ENCODE results near the gene FBXO42. TPM values are rescaled to one million over a fixed set of nuclear protein-coding genes. Genes with fewer than 3 reads are reported as not detected.

The FBXO42 gene
- total and polyA plus RNA-seq, 2 experiments from 2014 or later: 6.0 to 20.7 TPM

GRCh38 chr1:16324456-16324890 lies 27.8 kb downstream of the FBXO42 start:
- H3K4me3 Mint-ChIP-seq: no peak overlapping the region
- H3K79me2 ChIP-seq (replicated peaks; ENCODE audit: insufficient read depth): peaks cover 82% of the 10 kb centered on the region
- no peak overlapping the region for H3K27ac Mint-ChIP-seq
- TF ChIP-seq ZNF114 (CRISPR knock-in tag; IDR thresholded peaks at IDR 0.05): no peak
- TF ChIP-seq, protein P1, sequence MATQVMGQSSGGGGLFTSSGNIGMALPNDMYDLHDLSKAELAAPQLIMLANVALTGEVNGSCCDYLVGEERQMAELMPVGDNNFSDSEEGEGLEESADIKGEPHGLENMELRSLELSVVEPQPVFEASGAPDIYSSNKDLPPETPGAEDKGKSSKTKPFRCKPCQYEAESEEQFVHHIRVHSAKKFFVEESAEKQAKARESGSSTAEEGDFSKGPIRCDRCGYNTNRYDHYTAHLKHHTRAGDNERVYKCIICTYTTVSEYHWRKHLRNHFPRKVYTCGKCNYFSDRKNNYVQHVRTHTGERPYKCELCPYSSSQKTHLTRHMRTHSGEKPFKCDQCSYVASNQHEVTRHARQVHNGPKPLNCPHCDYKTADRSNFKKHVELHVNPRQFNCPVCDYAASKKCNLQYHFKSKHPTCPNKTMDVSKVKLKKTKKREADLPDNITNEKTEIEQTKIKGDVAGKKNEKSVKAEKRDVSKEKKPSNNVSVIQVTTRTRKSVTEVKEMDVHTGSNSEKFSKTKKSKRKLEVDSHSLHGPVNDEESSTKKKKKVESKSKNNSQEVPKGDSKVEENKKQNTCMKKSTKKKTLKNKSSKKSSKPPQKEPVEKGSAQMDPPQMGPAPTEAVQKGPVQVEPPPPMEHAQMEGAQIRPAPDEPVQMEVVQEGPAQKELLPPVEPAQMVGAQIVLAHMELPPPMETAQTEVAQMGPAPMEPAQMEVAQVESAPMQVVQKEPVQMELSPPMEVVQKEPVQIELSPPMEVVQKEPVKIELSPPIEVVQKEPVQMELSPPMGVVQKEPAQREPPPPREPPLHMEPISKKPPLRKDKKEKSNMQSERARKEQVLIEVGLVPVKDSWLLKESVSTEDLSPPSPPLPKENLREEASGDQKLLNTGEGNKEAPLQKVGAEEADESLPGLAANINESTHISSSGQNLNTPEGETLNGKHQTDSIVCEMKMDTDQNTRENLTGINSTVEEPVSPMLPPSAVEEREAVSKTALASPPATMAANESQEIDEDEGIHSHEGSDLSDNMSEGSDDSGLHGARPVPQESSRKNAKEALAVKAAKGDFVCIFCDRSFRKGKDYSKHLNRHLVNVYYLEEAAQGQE (IDR thresholded peaks at IDR 0.05; ENCODE audit: unreplicated experiment): no peak
- TF ChIP-seq, protein P2, sequence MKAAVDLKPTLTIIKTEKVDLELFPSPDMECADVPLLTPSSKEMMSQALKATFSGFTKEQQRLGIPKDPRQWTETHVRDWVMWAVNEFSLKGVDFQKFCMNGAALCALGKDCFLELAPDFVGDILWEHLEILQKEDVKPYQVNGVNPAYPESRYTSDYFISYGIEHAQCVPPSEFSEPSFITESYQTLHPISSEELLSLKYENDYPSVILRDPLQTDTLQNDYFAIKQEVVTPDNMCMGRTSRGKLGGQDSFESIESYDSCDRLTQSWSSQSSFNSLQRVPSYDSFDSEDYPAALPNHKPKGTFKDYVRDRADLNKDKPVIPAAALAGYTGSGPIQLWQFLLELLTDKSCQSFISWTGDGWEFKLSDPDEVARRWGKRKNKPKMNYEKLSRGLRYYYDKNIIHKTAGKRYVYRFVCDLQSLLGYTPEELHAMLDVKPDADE (IDR thresholded peaks at IDR 0.05): no peak
- TF ChIP-seq EZH2 (IDR thresholded peaks at IDR 0.05; ENCODE audit: low read depth, unreplicated experiment): no peak
- no peak for TF ChIP-seq EZH2phosphoT487 (IDR thresholded peaks at IDR 0.05; ENCODE audit: unreplicated experiment)
- TF ChIP-seq, protein P3, sequence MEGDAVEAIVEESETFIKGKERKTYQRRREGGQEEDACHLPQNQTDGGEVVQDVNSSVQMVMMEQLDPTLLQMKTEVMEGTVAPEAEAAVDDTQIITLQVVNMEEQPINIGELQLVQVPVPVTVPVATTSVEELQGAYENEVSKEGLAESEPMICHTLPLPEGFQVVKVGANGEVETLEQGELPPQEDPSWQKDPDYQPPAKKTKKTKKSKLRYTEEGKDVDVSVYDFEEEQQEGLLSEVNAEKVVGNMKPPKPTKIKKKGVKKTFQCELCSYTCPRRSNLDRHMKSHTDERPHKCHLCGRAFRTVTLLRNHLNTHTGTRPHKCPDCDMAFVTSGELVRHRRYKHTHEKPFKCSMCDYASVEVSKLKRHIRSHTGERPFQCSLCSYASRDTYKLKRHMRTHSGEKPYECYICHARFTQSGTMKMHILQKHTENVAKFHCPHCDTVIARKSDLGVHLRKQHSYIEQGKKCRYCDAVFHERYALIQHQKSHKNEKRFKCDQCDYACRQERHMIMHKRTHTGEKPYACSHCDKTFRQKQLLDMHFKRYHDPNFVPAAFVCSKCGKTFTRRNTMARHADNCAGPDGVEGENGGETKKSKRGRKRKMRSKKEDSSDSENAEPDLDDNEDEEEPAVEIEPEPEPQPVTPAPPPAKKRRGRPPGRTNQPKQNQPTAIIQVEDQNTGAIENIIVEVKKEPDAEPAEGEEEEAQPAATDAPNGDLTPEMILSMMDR (conservative IDR thresholded peaks at IDR 0.05; ENCODE audit: low read depth in 2 of 2): no peak
- TF ChIP-seq CREB1 (CRISPR knock-in tag; IDR thresholded peaks at IDR 0.05; ENCODE audit: low read depth): no peak
- TF ChIP-seq ZNF331 (CRISPR knock-in tag; IDR thresholded peaks at IDR 0.05; ENCODE audit: low read depth): no peak
- no peak for TF ChIP-seq STAT1 (IDR thresholded peaks at IDR 0.05; ENCODE audit: unreplicated experiment)
- no peak for TF ChIP-seq POLR2AphosphoS5 (IDR thresholded peaks at IDR 0.05; ENCODE audit: low read depth)
- TF ChIP-seq, protein P4, sequence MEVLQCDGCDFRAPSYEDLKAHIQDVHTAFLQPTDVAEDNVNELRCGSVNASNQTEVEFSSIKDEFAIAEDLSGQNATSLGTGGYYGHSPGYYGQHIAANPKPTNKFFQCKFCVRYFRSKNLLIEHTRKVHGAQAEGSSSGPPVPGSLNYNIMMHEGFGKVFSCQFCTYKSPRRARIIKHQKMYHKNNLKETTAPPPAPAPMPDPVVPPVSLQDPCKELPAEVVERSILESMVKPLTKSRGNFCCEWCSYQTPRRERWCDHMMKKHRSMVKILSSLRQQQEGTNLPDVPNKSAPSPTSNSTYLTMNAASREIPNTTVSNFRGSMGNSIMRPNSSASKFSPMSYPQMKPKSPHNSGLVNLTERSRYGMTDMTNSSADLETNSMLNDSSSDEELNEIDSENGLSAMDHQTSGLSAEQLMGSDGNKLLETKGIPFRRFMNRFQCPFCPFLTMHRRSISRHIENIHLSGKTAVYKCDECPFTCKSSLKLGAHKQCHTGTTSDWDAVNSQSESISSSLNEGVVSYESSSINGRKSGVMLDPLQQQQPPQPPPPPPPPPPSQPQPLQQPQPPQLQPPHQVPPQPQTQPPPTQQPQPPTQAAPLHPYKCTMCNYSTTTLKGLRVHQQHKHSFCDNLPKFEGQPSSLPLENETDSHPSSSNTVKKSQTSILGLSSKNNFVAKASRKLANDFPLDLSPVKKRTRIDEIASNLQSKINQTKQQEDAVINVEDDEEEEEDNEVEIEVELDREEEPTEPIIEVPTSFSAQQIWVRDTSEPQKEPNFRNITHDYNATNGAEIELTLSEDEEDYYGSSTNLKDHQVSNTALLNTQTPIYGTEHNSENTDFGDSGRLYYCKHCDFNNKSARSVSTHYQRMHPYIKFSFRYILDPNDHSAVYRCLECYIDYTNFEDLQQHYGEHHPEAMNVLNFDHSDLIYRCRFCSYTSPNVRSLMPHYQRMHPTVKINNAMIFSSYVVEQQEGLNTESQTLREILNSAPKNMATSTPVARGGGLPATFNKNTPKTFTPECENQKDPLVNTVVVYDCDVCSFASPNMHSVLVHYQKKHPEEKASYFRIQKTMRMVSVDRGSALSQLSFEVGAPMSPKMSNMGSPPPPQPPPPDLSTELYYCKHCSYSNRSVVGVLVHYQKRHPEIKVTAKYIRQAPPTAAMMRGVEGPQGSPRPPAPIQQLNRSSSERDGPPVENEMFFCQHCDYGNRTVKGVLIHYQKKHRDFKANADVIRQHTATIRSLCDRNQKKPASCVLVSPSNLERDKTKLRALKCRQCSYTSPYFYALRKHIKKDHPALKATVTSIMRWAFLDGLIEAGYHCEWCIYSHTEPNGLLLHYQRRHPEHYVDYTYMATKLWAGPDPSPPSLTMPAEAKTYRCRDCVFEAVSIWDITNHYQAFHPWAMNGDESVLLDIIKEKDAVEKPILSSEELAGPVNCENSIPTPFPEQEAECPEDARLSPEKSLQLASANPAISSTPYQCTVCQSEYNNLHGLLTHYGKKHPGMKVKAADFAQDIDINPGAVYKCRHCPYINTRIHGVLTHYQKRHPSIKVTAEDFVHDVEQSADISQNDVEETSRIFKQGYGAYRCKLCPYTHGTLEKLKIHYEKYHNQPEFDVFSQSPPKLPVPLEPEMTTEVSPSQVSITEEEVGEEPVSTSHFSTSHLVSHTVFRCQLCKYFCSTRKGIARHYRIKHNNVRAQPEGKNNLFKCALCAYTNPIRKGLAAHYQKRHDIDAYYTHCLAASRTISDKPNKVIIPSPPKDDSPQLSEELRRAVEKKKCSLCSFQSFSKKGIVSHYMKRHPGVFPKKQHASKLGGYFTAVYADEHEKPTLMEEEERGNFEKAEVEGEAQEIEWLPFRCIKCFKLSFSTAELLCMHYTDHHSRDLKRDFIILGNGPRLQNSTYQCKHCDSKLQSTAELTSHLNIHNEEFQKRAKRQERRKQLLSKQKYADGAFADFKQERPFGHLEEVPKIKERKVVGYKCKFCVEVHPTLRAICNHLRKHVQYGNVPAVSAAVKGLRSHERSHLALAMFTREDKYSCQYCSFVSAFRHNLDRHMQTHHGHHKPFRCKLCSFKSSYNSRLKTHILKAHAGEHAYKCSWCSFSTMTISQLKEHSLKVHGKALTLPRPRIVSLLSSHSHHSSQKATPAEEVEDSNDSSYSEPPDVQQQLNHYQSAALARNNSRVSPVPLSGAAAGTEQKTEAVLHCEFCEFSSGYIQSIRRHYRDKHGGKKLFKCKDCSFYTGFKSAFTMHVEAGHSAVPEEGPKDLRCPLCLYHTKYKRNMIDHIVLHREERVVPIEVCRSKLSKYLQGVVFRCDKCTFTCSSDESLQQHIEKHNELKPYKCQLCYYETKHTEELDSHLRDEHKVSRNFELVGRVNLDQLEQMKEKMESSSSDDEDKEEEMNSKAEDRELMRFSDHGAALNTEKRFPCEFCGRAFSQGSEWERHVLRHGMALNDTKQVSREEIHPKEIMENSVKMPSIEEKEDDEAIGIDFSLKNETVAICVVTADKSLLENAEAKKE (CRISPR knock-in tag; IDR thresholded peaks at IDR 0.05): no peak
- TF ChIP-seq JUNB (IDR thresholded peaks at IDR 0.05; ENCODE audit: unreplicated experiment): no peak
- TF ChIP-seq NANOG (IDR thresholded peaks at IDR 0.05; ENCODE audit: borderline replicate concordance): no peak
- no peaks in the 10 kb centered on the region for H3K4me1 ChIP-seq (ENCODE audit: insufficient read depth)
- peaks cover 7% of the 10 kb centered on the region for H3K36me3 Mint-ChIP-seq (ENCODE audit: low read depth)
- H3F3A ChIP-seq (replicated peaks; ENCODE audit: low read depth): no peaks in the 10 kb centered on the region
- H3K9me3 Mint-ChIP-seq: no peaks in the 10 kb centered on the region
- no peak for DNase-seq (ENCODE audit: low spot score)
- peaks cover 1% of the 10 kb centered on the region for H3K27me3 Mint-ChIP-seq (ENCODE audit: insufficient read depth, low read depth, poor library complexity)
- H3K27ac ChIP-seq (ENCODE audit: low read depth): no peak overlapping the region
- peaks cover 16% of the 10 kb centered on the region for H4K20me1 ChIP-seq (replicated peaks; ENCODE audit: insufficient read depth)
- no peaks in the 10 kb centered on the region for H3K36me3 ChIP-seq (ENCODE audit: insufficient read depth)
- H2AFZ ChIP-seq: no peak overlapping the region
- peaks cover 4% of the 10 kb centered on the region; the same call in 1 of the 3 replicates for H3K4me1 Mint-ChIP-seq
- no peak overlapping the region for H3K4me3 ChIP-seq
- ATAC-seq: no peak
- no peaks in the 10 kb centered on the region for H3K9me2 ChIP-seq (ENCODE audit: insufficient read depth)
- no peaks in the 10 kb centered on the region for H3K27me3 ChIP-seq (ENCODE audit: insufficient read depth)
- H3K4me2 ChIP-seq: no peak overlapping the region
